Glutamatergic neuron (in vitro differentiated cells): Measurements from ENCODE around the gene RETREG3. TPM values are rescaled to one million over a fixed set of nuclear protein-coding genes. Genes with fewer than 3 reads are reported as not detected.

Experiments
- DNase-seq: peaks from one replicate; pipeline ENCODE4 v3.0.0; 2022
- H3K27ac Mint-ChIP-seq: one replicate; pipeline ENCODE4 v1.8.0; 2020; ENCODE audit warnings: mild to moderate bottlenecking, mixed read lengths, inconsistent platforms; ENCODE audit not compliant: unreplicated experiment
- H3K27me3 Mint-ChIP-seq: one replicate; pipeline ENCODE4 v1.8.0; 2020; ENCODE audit warnings: mild to moderate bottlenecking, moderate library complexity, mixed read lengths, inconsistent platforms; ENCODE audit not compliant: unreplicated experiment
- H3K36me3 Mint-ChIP-seq: one replicate; pipeline ENCODE4 v1.8.0; 2020; ENCODE audit warnings: mild to moderate bottlenecking, mixed read lengths, inconsistent platforms; ENCODE audit not compliant: unreplicated experiment
- H3K4me1 Mint-ChIP-seq: one replicate; pipeline ENCODE4 v1.8.0; 2020; ENCODE audit warnings: mild to moderate bottlenecking, low read depth, mixed read lengths, inconsistent platforms; ENCODE audit not compliant: unreplicated experiment
- H3K4me3 Mint-ChIP-seq: one replicate; pipeline ENCODE4 v1.8.0; 2020; ENCODE audit warnings: mild to moderate bottlenecking, mixed read lengths, inconsistent platforms; ENCODE audit not compliant: unreplicated experiment
- H3K9me3 Mint-ChIP-seq: one replicate; pipeline ENCODE4 v1.8.0; 2020; ENCODE audit warnings: mild to moderate bottlenecking, moderate library complexity, mixed read lengths, inconsistent platforms; ENCODE audit not compliant: unreplicated experiment
- total RNA-seq: library from RNA; stranded (reverse); fragmentation: NEBNext Ultra II Directional; extraction: Animal tissue kit (Norgen Biotek cat#: 25700); gene quantifications from one replicate; pipeline ENCODE4 v1.2.1, GENCODE V29; 2021; ENCODE audit not compliant: unreplicated experiment
- TF ChIP-seq, protein P1 (sequence below): fragments of 200-600 bp; sonication (generic); IDR thresholded peaks from one replicate; pipeline ENCODE4 v1.5.0; 2021; ENCODE audit not compliant: partially characterized antibody, unreplicated experiment

The RETREG3 gene
- total RNA-seq, 1 donor from 2014 or later, result 88.2 TPM

GRCh38 chr17:42581744-42582270 lies 27.4 kb downstream of the RETREG3 start:
- Mint-ChIP-seq H3K4me3 (no peak overlapping the region), H3K27me3 (peaks cover 8% of the 10 kb centered on the region), H3K27ac (no peak overlapping the region), H3K4me1 (no peaks in the 10 kb centered on the region), H3K9me3 (peaks cover 7% of the 10 kb centered on the region), H3K36me3 (no peaks in the 10 kb centered on the region)
- DNase-seq, result no peak
- TF ChIP-seq, protein P1, sequence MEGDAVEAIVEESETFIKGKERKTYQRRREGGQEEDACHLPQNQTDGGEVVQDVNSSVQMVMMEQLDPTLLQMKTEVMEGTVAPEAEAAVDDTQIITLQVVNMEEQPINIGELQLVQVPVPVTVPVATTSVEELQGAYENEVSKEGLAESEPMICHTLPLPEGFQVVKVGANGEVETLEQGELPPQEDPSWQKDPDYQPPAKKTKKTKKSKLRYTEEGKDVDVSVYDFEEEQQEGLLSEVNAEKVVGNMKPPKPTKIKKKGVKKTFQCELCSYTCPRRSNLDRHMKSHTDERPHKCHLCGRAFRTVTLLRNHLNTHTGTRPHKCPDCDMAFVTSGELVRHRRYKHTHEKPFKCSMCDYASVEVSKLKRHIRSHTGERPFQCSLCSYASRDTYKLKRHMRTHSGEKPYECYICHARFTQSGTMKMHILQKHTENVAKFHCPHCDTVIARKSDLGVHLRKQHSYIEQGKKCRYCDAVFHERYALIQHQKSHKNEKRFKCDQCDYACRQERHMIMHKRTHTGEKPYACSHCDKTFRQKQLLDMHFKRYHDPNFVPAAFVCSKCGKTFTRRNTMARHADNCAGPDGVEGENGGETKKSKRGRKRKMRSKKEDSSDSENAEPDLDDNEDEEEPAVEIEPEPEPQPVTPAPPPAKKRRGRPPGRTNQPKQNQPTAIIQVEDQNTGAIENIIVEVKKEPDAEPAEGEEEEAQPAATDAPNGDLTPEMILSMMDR, result no peak

- Mint-ChIP-seq H3K27ac (no peak overlapping the region), H3K4me1 (peaks cover 2% of the 10 kb centered on the region), H3K4me3 (no peak overlapping the region), H3K36me3 (no peaks in the 10 kb centered on the region), H3K9me3 (peaks cover 11% of the 10 kb centered on the region), H3K27me3 (peaks cover 8% of the 10 kb centered on the region)
- TF ChIP-seq, protein P1, result no peak
- DNase-seq, result no peak
Observed at GRCh38 chr17:42579794-42580551, 29.2 kb downstream of the RETREG3 start.

GRCh38 chr17:42578282-42578869 lies 30.8 kb downstream of the RETREG3 start:
- H3K4me1 Mint-ChIP-seq, result peaks cover 2% of the 10 kb centered on the region
- TF ChIP-seq, protein P1, result peak; percentile 66
- H3K27me3 Mint-ChIP-seq, result peaks cover 8% of the 10 kb centered on the region
- peak; percentile 85 for DNase-seq
- H3K36me3 Mint-ChIP-seq, result peaks cover 2% of the 10 kb centered on the region
- H3K4me3 Mint-ChIP-seq, result peak overlapping the region; percentile 100
- H3K27ac Mint-ChIP-seq, result peak overlapping the region; percentile 91
- peaks cover 11% of the 10 kb centered on the region for H3K9me3 Mint-ChIP-seq

DNA sequence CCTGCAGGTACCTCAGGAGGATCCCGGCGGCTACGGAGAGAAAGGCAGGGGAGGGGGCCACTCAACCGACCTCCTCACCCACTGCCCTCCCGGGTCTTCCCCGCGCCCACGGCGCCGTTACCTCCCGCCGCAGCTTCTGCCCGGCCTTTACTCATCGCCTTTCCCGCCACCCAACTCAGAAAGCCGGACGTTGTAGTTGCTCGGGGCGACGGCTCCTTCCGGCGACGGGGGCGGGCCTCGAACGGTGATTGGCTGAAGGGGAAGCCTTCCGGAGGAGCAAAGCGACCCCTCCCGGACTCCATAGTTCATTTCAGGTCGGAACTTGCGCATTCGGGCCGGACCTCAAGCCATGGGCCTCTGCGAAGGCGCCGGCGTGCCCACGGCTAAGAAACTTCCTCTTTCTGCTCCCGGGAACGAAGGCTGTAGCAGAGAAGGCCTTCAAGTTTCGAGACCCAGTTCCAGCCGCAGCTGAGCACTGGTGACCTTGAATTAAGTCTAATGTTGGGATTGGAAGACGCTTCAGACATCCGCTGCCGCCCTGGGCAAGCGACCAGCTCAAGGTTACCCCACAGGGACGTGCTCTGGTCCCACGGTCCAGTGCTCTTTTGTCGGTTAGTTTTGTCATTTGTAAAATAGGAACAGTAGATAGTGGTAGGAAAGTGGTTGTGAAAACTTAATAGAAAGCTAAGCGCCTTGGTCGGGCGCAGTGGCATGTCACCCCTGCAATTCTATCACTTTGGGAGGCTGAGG lies 31.5 kb downstream of the RETREG3 start, which contains the start of gene PSMC3IP:
TSS of gene PSMC3IP (minus strand) at position 198 of the 750 bp plus-strand sequence. CDS start at position 155, 43 bp downstream.
- peak; percentile 96 for DNase-seq
- Mint-ChIP-seq H3K4me3 (peak within 1 kb of the TSS; percentile 100), H3K9me3 (peaks cover 11% of the 10 kb centered on the region), H3K4me1 (peaks cover 2% of the 10 kb centered on the region), H3K36me3 (peaks cover 5% of the 10 kb centered on the region), H3K27me3 (peaks cover 8% of the 10 kb centered on the region), H3K27ac (peak within 1 kb of the TSS; percentile 91)
- TF ChIP-seq, protein P1, result no peak
